Measurements from ENCODE around the gene QKI. TPM values are rescaled to one million over a fixed set of nuclear protein-coding genes. Genes with fewer than 3 reads are reported as not detected.

The QKI gene
- total RNA-seq, 3 donors from 2014 or later (not counting 1 experiment from before 2014, with no cell fraction given) = 148 to 174 (median 166) TPM

DNA sequence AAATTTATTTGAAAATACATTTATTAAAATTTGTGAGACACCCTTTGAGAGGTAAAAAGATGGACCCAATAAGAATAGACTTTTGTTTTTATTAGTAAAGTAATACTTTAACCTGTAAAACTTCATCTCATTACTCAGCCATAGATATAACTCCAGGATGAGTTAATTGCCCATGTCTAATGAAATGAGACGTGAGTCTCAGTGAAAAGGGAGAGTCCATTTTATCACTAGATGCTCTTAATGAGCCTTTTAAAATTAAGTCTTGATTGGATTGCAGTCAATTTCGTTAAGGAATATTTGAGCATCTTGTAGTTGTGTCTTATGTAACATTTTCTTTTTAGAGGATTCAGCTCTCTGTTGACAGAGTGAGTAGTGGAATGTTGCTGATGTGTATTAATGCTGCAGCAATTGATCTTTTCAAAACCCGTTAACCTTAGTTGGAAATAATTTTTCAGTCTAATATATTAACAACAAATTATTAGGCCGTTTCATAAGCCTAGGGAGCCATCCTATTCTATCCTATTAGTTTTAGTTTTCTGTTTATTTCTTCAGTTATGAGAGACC is 77.3 kb downstream of the QKI start:
- H3K27me3 Mint-ChIP-seq (ENCODE audit: low read depth in 2 of 2) = no peaks in the 10 kb centered on the region
- no peaks in the 10 kb centered on the region for H3K9me3 Mint-ChIP-seq
- H3K27ac Mint-ChIP-seq = peak overlapping the region in 1 of 2 donors; percentile 2
- no peak for ATAC-seq
- WGBS (ENCODE audit: insufficient coverage) = 86% methylated on average over 2 of the region's 4 CpGs
- Histone ChIP-seq H3K4me1 (ENCODE audit: control insufficient read depth, insufficient read depth, low read length) (no peaks in the 10 kb centered on the region), H3K27me3 (ENCODE audit: control insufficient read depth, insufficient read depth, low read length) (no peaks in the 10 kb centered on the region), H3K27ac (ENCODE audit: low read length) (no peak overlapping the region), H3K9me3 (ENCODE audit: control insufficient read depth, insufficient read depth, low read length) (no peaks in the 10 kb centered on the region), H3K4me3 (ENCODE audit: low read length) (no peak overlapping the region), H3K36me3 (ENCODE audit: control insufficient read depth, insufficient read depth, low read length) (no peaks in the 10 kb centered on the region)
- H3K4me1 Mint-ChIP-seq = peaks cover 54 to 68% of the 10 kb centered on the region in 2 donors
- no peaks in the 10 kb centered on the region for H3K36me3 Mint-ChIP-seq
- TF ChIP-seq, protein P1, sequence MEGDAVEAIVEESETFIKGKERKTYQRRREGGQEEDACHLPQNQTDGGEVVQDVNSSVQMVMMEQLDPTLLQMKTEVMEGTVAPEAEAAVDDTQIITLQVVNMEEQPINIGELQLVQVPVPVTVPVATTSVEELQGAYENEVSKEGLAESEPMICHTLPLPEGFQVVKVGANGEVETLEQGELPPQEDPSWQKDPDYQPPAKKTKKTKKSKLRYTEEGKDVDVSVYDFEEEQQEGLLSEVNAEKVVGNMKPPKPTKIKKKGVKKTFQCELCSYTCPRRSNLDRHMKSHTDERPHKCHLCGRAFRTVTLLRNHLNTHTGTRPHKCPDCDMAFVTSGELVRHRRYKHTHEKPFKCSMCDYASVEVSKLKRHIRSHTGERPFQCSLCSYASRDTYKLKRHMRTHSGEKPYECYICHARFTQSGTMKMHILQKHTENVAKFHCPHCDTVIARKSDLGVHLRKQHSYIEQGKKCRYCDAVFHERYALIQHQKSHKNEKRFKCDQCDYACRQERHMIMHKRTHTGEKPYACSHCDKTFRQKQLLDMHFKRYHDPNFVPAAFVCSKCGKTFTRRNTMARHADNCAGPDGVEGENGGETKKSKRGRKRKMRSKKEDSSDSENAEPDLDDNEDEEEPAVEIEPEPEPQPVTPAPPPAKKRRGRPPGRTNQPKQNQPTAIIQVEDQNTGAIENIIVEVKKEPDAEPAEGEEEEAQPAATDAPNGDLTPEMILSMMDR (IDR thresholded peaks at IDR 0.05) = no peak
- intact Hi-C loops (cut with micrococcal nuclease) = no loop called here
- H3K4me3 Mint-ChIP-seq = no peak overlapping the region
- no peak for DNase-seq

DNA sequence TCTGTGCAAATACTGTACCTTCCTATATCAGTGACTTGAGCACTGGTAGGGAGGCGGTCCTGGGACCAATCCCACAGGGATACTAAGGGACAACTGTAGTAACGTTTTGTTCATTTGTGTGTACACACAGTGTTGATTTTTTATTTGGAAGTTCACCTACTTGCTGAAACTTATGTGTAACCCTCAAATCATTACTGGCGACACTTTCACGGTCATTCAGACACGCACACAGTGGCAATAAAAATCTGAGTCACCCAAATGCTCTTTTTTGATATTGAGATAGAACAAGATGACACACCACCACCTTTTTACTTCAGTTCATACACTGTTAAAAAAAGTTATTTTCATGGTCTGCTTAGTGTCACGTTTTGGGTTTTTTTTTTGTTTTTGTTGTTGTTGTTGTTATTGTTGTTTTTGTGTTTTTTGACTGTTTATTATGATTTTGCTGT is 79.8 kb downstream of the QKI start:
- Histone ChIP-seq H3K27me3 (ENCODE audit: control insufficient read depth, insufficient read depth, low read length) (no peaks in the 10 kb centered on the region), H3K4me3 (ENCODE audit: low read length) (no peak overlapping the region), H3K36me3 (ENCODE audit: control insufficient read depth, insufficient read depth, low read length) (no peaks in the 10 kb centered on the region), H3K4me1 (ENCODE audit: control insufficient read depth, insufficient read depth, low read length) (no peaks in the 10 kb centered on the region), H3K27ac (ENCODE audit: low read length) (no peak overlapping the region), H3K9me3 (ENCODE audit: control insufficient read depth, insufficient read depth, low read length) (no peaks in the 10 kb centered on the region)
- ATAC-seq (no peak), DNase-seq (no peak)
- intact Hi-C loops (cut with micrococcal nuclease) = no loop called here
- no peaks in the 10 kb centered on the region for H3K27me3 Mint-ChIP-seq (ENCODE audit: low read depth in 2 of 2)
- WGBS (ENCODE audit: insufficient coverage) = 96% methylated on average over 6 of the region's 6 CpGs
- H3K27ac Mint-ChIP-seq = peak overlapping the region in 1 of 2 donors; percentile 10
- H3K4me1 Mint-ChIP-seq = peaks cover 37 to 51% of the 10 kb centered on the region in 2 donors
- no peaks in the 10 kb centered on the region for H3K9me3 Mint-ChIP-seq
- no peak overlapping the region for H3K4me3 Mint-ChIP-seq
- TF ChIP-seq, protein P1 (IDR thresholded peaks at IDR 0.05) = no peak
- no peaks in the 10 kb centered on the region for H3K36me3 Mint-ChIP-seq

DNA sequence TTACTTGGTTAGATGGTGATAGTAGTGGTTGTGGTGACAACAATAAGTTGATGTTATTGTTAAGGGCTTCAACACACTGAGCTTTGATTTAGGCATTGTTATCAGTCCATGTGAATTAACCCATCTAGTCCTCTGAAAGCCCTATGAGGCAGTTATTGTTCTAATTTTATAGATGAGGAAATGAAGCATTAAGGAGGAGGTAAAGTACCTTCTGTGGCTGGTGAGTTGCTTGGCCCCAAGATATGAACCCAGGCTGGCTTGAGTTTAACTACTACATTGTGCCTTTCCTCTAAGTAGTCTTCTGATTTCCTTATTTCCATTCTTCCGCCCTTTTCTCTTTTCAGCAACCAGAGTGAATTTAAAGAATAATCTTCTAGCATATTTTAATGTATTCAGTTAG is 81.7 kb downstream of the QKI start:
- H3K4me3 ChIP-seq (ENCODE audit: low read length) = no peak overlapping the region
- H3K27ac ChIP-seq (ENCODE audit: low read length) = no peak overlapping the region
- no peaks in the 10 kb centered on the region for H3K9me3 ChIP-seq (ENCODE audit: control insufficient read depth, insufficient read depth, low read length)
- ATAC-seq = no peak
- intact Hi-C loops (cut with micrococcal nuclease) = no loop called here
- WGBS (ENCODE audit: insufficient coverage) = no CpG with 5 or more reads among the region's 1 CpG
- no peak for DNase-seq
- H3K27me3 Mint-ChIP-seq (ENCODE audit: low read depth in 2 of 2) = no peaks in the 10 kb centered on the region
- no peaks in the 10 kb centered on the region for H3K9me3 Mint-ChIP-seq
- H3K4me1 ChIP-seq (ENCODE audit: control insufficient read depth, insufficient read depth, low read length) = no peaks in the 10 kb centered on the region
- TF ChIP-seq, protein P1 (IDR thresholded peaks at IDR 0.05) = no peak
- no peaks in the 10 kb centered on the region for H3K36me3 ChIP-seq (ENCODE audit: control insufficient read depth, insufficient read depth, low read length)
- no peaks in the 10 kb centered on the region for H3K36me3 Mint-ChIP-seq
- H3K4me1 Mint-ChIP-seq = peaks cover 34 to 45% of the 10 kb centered on the region in 2 donors
- H3K4me3 Mint-ChIP-seq = no peak overlapping the region
- no peaks in the 10 kb centered on the region for H3K27me3 ChIP-seq (ENCODE audit: control insufficient read depth, insufficient read depth, low read length)
- peak overlapping the region in 1 of 2 donors; percentile 11 for H3K27ac Mint-ChIP-seq

DNA sequence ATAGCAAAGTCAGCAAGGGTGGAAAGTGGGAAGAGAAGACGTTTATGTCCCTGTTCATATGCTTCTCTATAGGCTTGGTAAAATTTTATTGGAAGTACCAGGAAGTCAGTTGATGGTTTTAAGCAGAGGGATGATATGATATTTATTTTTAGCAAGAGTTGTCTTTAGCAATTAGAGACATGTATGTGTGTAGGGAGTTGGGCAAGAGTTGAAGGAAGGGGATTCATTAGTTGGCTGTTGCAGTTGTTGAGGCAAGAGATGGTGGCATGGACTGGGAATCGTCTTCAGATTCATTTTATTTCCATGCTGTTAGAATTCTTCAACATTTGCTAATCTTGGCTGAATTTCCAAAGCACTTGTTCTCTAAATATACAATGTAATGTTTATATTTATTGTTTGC is 85.6 kb downstream of the QKI start:
- Mint-ChIP-seq H3K4me1 (peaks cover 55 to 59% of the 10 kb centered on the region in 2 donors), H3K27me3 (ENCODE audit: low read depth in 2 of 2) (no peaks in the 10 kb centered on the region), H3K9me3 (no peaks in the 10 kb centered on the region), H3K27ac (no peak overlapping the region), H3K36me3 (no peaks in the 10 kb centered on the region), H3K4me3 (no peak overlapping the region)
- H3K4me1 ChIP-seq (ENCODE audit: control insufficient read depth, insufficient read depth, low read length) = no peaks in the 10 kb centered on the region
- no peaks in the 10 kb centered on the region for H3K27me3 ChIP-seq (ENCODE audit: control insufficient read depth, insufficient read depth, low read length)
- 81% methylated on average over 1 of the region's 2 CpGs for WGBS (ENCODE audit: insufficient coverage)
- H3K4me3 ChIP-seq (ENCODE audit: low read length) = no peak overlapping the region
- TF ChIP-seq, protein P1 (IDR thresholded peaks at IDR 0.05) = no peak
- H3K27ac ChIP-seq (ENCODE audit: low read length) = no peak overlapping the region
- no peak for ATAC-seq
- no peak for DNase-seq
- intact Hi-C loops (cut with micrococcal nuclease) = loop anchor here (5.0 kb wide), 1 partner anchor 38 kb away; no protein-coding TSS in a partner anchor
- peaks cover 4% of the 10 kb centered on the region for H3K9me3 ChIP-seq (ENCODE audit: control insufficient read depth, insufficient read depth, low read length)
- H3K36me3 ChIP-seq (ENCODE audit: control insufficient read depth, insufficient read depth, low read length) = no peaks in the 10 kb centered on the region

Data from natural killer cell (primary cell).